Ascending aorta (tissue), 2 donors: Measurements from ENCODE around the gene VAMP2. TPM values are rescaled to one million over a fixed set of nuclear protein-coding genes. Genes with fewer than 3 reads are reported as not detected.

Experiments used
- DNase-seq, 2 donors: peaks; one replicate each; pipeline ENCODE4 v3.0.0-alpha.2; 2019; ENCODE audit warnings: low spot score in 2 of 2
- H3K27ac ChIP-seq, 2 donors: fragments of 200-600 bp; sonication (generic); one replicate each; pipeline ENCODE4 v1.5.1; 2016 to 2017; ENCODE audit warnings: mild to moderate bottlenecking in 1 of 2
- H3K27me3 ChIP-seq: fragments of 200-600 bp; sonication (generic); one replicate; pipeline ENCODE4 v1.5.1; 2017
- H3K36me3 ChIP-seq, 2 donors: fragments of 200-600 bp; sonication (generic); one replicate each; pipeline ENCODE4 v1.5.1; 2016
- H3K4me1 ChIP-seq, 2 donors: fragments of 200-600 bp; sonication (generic); one replicate each; pipeline ENCODE4 v1.5.1; 2016 to 2017; ENCODE audit warnings: mild to moderate bottlenecking in 1 of 2
- H3K4me3 ChIP-seq, 2 donors: fragments of 200-600 bp; sonication (generic); one replicate each; pipeline ENCODE4 v1.5.1; 2016 to 2017; ENCODE audit warnings: mild to moderate bottlenecking in 1 of 2
- H3K9me3 ChIP-seq, 2 donors: fragments of 200-600 bp; sonication (generic); one replicate each; pipeline ENCODE4 v1.5.1; 2016
- intact Hi-C: fragments of 100-400 bp; cut with DNase I; formaldehyde crosslinking; loops from one replicate; pipeline ENCODE4 v1.15.1; 2023
- total RNA-seq: library from RNA; depleted of rRNA; stranded (reverse); fragments of >200 nt; gene quantifications from one replicate; pipeline ENCODE4 v1.1.0, GENCODE V29; 2016
- TF ChIP-seq, protein P1 (sequence below), 3 experiments: fragments of 200-600 bp in 2 of 3; fragments of 450-650 bp in 1 of 3; sonication (generic) in 2 of 3; IDR thresholded peaks; one replicate each; pipeline ENCODE4 v1.5.1; 2016 to 2019; ENCODE audit warnings: antibody characterized with exemption in 3 of 3, mild to moderate bottlenecking in 1 of 3, moderate library complexity in 1 of 3

Gene VAMP2, protein sequence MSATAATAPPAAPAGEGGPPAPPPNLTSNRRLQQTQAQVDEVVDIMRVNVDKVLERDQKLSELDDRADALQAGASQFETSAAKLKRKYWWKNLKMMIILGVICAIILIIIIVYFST
- total RNA-seq, result 28.3 TPM

DNA sequence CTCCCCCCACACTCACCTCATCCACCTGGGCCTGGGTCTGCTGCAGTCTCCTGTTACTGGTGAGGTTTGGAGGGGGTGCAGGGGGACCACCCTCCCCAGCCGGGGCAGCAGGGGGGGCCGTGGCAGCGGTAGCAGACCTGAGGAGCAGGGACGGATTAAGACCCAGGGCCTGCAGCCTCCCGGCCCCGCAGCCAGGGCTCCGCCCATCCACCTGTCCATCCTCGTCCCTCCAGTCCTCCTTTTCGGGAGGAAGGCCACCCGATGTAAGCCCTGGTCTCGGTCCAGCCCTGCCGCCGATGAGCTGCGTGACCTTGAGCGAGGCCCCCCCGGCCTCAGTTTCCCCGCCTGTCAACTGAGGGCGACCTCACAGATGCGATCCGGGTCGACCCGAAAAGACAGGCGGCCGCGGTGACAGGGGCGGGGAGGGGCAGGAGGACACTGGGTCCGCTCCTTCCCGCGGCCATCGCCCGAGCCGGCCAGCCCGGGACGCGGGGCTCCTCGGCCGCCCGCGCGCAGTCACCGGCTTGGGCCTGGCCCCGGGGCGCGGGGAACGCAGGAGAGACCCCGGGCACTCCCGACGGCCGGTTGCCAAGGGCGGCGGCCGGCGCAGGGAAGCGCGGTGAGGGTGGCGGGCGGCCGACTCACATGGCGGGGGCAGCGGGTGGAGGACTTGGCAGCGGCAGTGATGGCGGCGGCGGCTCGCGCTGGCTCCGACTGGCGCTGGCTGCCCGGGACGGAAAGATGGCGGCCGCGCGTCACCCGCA, at the start of gene VAMP2:
TSS of gene VAMP2 (minus strand) at position 716 of the 764 bp plus-strand sequence. CDS start at position 647, 69 bp downstream.
- peaks cover 21 to 42% of the 10 kb centered on the region in 2 donors for H3K4me1 ChIP-seq
- intact Hi-C loops, result loop anchor here (2.0 kb wide), 1 partner anchor 24 kb away; no protein-coding TSS in a partner anchor
- peaks cover 15 to 23% of the 10 kb centered on the region in 2 donors for H3K36me3 ChIP-seq
- TF ChIP-seq, protein P1, sequence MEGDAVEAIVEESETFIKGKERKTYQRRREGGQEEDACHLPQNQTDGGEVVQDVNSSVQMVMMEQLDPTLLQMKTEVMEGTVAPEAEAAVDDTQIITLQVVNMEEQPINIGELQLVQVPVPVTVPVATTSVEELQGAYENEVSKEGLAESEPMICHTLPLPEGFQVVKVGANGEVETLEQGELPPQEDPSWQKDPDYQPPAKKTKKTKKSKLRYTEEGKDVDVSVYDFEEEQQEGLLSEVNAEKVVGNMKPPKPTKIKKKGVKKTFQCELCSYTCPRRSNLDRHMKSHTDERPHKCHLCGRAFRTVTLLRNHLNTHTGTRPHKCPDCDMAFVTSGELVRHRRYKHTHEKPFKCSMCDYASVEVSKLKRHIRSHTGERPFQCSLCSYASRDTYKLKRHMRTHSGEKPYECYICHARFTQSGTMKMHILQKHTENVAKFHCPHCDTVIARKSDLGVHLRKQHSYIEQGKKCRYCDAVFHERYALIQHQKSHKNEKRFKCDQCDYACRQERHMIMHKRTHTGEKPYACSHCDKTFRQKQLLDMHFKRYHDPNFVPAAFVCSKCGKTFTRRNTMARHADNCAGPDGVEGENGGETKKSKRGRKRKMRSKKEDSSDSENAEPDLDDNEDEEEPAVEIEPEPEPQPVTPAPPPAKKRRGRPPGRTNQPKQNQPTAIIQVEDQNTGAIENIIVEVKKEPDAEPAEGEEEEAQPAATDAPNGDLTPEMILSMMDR (IDR thresholded peaks at IDR 0.05), result no peak
- H3K4me3 ChIP-seq, result peak within 1 kb of the TSS; percentile 91 to 100
- H3K9me3 ChIP-seq, result no peaks in the 10 kb centered on the region
- DNase-seq, result peak in 1 of 2 donors; percentile 92
- no peaks in the 10 kb centered on the region for H3K27me3 ChIP-seq
- H3K27ac ChIP-seq, result peak within 1 kb of the TSS; percentile 99 to 100

DNA sequence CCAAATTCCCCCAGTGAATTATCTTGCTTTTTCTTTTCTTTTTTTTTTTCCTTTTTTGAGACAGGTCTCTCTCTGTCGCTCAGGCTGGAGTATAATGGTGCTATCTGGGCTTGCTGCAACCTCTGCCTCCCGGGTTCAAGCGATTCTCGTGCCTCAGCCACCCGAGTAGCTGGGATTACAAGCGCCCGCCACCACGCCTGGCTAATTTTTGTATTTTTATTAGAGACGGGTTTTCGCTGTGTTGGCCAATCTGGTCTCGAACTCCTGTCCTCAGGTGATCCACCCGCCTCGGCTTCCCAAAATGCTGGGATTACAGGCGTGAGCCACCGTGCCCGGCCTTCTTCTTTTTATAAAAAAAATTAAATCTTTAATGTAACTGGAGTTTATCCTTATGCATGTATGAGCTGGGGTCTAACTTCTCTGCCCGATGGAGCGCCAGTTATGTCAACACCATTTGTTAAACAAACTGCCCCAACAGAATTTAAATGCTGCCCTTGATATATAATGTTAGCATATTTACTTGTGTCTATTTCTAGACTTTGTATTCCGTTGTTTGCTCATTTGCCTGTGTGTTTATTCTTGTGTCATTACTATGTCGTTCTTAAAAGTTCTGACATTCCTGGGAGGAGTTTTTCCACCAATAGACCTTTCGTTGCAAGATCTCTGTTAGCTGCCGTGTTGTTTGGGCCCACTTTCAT, 48.2 kb upstream of the VAMP2 start:
- Histone ChIP-seq H3K4me3 (peak overlapping the region; percentile 63 to 74), H3K9me3 (no peaks in the 10 kb centered on the region), H3K27ac (peak overlapping the region; percentile 78 to 80), H3K36me3 (no peaks in the 10 kb centered on the region), H3K27me3 (no peaks in the 10 kb centered on the region), H3K4me1 (peaks cover 0 to 15% of the 10 kb centered on the region in 2 donors)
- intact Hi-C loops, result loop anchor here (1.0 kb wide), 1 partner anchor 21 kb away; the partner anchor contains the start of gene BORCS6
- DNase-seq, result no peak
- TF ChIP-seq, protein P1 (IDR thresholded peaks at IDR 0.05), result no peak

DNA sequence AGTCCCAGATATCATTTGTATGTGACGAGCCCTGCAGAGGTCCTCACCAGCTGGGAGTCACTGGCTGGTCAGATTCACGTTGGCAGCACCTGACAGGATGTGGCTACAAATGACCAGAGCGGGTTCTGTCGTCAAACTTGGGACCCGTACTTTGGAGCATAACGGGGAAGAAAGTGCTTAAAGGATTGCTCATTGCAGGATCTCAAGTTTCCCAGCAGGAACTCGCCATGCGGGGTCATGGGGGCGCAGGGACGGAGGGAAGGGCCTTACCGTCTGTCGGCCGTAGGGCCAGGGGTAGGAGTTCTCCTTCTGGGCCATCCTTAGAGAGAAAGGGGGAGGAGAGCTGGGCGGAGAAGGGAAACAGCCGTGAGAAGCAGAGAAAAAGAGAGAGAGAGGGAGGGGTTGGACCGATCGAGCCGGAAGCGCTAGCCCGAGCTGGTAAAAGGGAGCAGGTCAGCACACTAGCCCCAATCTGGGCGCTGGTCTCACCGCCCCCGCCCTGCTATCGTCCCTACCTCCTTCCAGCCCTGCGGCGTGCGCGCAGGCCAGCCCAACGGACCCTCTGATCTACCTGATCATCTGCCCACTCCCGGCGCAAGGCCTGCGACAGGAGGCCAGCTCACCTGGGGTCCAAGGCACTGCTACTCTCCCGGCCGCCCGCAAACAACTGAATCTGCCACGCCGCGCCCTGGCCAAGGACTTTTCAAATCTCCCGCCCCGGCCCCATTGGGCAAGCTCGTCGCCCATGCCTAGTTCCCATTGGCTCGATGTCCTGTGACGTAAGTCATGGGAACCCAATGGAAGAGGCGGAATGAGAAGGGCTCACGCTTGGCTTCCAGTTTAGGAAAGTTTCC, 47.4 kb upstream of the VAMP2 start, which contains the start of gene AURKB:
TSS of gene AURKB (minus strand) at position 669 of the 854 bp plus-strand sequence. CDS start at position 318, 351 bp downstream.
- Histone ChIP-seq H3K27me3 (no peaks in the 10 kb centered on the region), H3K4me1 (peaks cover 0 to 15% of the 10 kb centered on the region in 2 donors), H3K4me3 (peak within 1 kb of the TSS; percentile 63 to 74), H3K9me3 (no peaks in the 10 kb centered on the region), H3K36me3 (no peaks in the 10 kb centered on the region), H3K27ac (peak within 1 kb of the TSS; percentile 78 to 80)
- DNase-seq, result peak; percentile 82 to 97
- intact Hi-C loops, result loop anchor here (1.0 kb wide), 1 partner anchor 20 kb away; the partner anchor contains the start of gene BORCS6
- TF ChIP-seq, protein P1 (IDR thresholded peaks at IDR 0.05), result no peak

DNA sequence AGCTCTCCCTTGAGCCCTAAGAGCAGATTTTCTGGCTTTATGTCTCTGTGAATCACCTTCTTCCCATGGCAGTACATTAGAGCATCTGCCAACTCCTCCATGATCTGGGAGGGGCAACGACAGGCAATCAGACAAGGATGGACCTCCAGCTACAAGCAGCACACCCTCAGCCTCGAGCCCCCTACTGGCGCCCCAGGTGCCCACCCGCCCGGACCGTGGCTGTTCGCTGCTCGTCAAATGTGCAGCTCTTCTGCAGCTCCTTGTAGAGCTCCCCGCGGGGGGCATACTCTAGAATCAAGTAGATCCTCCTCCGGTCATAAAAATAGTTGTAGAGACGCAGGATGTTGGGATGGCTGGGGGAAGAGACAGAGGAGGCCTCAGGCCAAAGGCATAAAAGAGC, 43.8 kb upstream of the VAMP2 start:
- Histone ChIP-seq H3K27me3 (no peaks in the 10 kb centered on the region), H3K9me3 (no peaks in the 10 kb centered on the region), H3K27ac (no peak overlapping the region), H3K36me3 (no peaks in the 10 kb centered on the region), H3K4me1 (peaks cover 0 to 15% of the 10 kb centered on the region in 2 donors), H3K4me3 (no peak overlapping the region)
- TF ChIP-seq, protein P1 (IDR thresholded peaks at IDR 0.05), result no peak
- DNase-seq, result no peak
- intact Hi-C loops, result no loop called here
